Vagina (tissue), 2 donors: Measurements from ENCODE around the gene KRT1.

Source experiments
- POLR2A ChIP-seq, 2 donors: fragments of 450-650 bp; IDR thresholded peaks; one replicate each; pipeline ENCODE4 v1.6.1; 2017; ENCODE audit warnings: antibody characterized with exemption in 2 of 2, mild to moderate bottlenecking in 2 of 2, moderate library complexity in 2 of 2
- TF ChIP-seq, protein P1 (sequence below), 3 experiments: fragments of 450-650 bp in 2 of 3; fragments of 200-600 bp in 1 of 3; sonication (generic) in 1 of 3; IDR thresholded peaks; one replicate each; pipeline ENCODE4 v1.5.1; 2017 to 2019; ENCODE audit warnings: antibody characterized with exemption in 3 of 3, mild to moderate bottlenecking in 2 of 3, moderate library complexity in 2 of 3

GRCh38 chr12:52689936-52690335 is 9.7 kb upstream of the KRT1 start:
- TF ChIP-seq, protein P1, sequence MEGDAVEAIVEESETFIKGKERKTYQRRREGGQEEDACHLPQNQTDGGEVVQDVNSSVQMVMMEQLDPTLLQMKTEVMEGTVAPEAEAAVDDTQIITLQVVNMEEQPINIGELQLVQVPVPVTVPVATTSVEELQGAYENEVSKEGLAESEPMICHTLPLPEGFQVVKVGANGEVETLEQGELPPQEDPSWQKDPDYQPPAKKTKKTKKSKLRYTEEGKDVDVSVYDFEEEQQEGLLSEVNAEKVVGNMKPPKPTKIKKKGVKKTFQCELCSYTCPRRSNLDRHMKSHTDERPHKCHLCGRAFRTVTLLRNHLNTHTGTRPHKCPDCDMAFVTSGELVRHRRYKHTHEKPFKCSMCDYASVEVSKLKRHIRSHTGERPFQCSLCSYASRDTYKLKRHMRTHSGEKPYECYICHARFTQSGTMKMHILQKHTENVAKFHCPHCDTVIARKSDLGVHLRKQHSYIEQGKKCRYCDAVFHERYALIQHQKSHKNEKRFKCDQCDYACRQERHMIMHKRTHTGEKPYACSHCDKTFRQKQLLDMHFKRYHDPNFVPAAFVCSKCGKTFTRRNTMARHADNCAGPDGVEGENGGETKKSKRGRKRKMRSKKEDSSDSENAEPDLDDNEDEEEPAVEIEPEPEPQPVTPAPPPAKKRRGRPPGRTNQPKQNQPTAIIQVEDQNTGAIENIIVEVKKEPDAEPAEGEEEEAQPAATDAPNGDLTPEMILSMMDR (IDR thresholded peaks at IDR 0.05), result no peak
- no peak for TF ChIP-seq POLR2A (IDR thresholded peaks at IDR 0.05)
